Liver (tissue), 3 donors: Measurements from ENCODE around the gene WSCD2.

Experiments used
- CTCF ChIP-seq: fragments of 150-350 bp; IDR thresholded peaks from 2 replicates; pipeline ENCODE4 v1.5.1; 2017; ENCODE audit warnings: improper control_type of control experiment, low read depth, low read length; ENCODE audit not compliant: missing input control
- EGR1 ChIP-seq, 2 donors: IDR thresholded peaks; 2 replicates each; pipeline ENCODE4 v1.6.1; 2016 to 2018; ENCODE audit warnings: antibody characterized with exemption in 2 of 2, low read depth in 2 of 2
- FOXA1 ChIP-seq: IDR thresholded peaks from 2 replicates; pipeline ENCODE4 v1.6.1; 2016; ENCODE audit warnings: antibody characterized with exemption
- HNF4A ChIP-seq, 2 donors: conservative IDR thresholded peaks; 2 replicates each; pipeline ENCODE4 v1.6.1; 2016; ENCODE audit warnings: antibody characterized with exemption in 2 of 2, mild to moderate bottlenecking in 2 of 2
- JUND ChIP-seq, 2 donors: IDR thresholded peaks; 2 replicates each; pipeline ENCODE4 v1.6.1; 2016; ENCODE audit warnings: antibody characterized with exemption in 2 of 2
- MAX ChIP-seq: IDR thresholded peaks from 2 replicates; pipeline ENCODE4 v1.6.1; 2016; ENCODE audit warnings: antibody characterized with exemption
- RAD21 ChIP-seq, 2 donors: IDR thresholded peaks; 2 replicates each; pipeline ENCODE4 v1.6.1; 2016; ENCODE audit warnings: antibody characterized with exemption in 2 of 2, mild to moderate bottlenecking in 2 of 2
- REST ChIP-seq: IDR thresholded peaks from 2 replicates; pipeline ENCODE4 v1.6.1; 2016; ENCODE audit warnings: antibody characterized with exemption, mild to moderate bottlenecking
- SP1 ChIP-seq: IDR thresholded peaks from 2 replicates; pipeline ENCODE4 v1.6.1; 2018; ENCODE audit warnings: antibody characterized with exemption, mild to moderate bottlenecking
- TAF1 ChIP-seq: conservative IDR thresholded peaks from 2 replicates; pipeline ENCODE4 v1.6.1; 2016; ENCODE audit warnings: antibody characterized with exemption, mild to moderate bottlenecking
- YY1 ChIP-seq: IDR thresholded peaks from 2 replicates; pipeline ENCODE4 v1.6.1; 2016; ENCODE audit warnings: antibody characterized with exemption, mild to moderate bottlenecking
- ZBTB33 ChIP-seq: IDR thresholded peaks from 2 replicates; pipeline ENCODE4 v1.6.1; 2016; ENCODE audit warnings: antibody characterized with exemption
- donor health status: healthy.
- donor health status: healthy.

- TF ChIP-seq CTCF = peak; percentile 68
- no peak for TF ChIP-seq MAX
- no peak for TF ChIP-seq YY1
- TF ChIP-seq RAD21 (IDR thresholded peaks at IDR 0.05) = peak; percentile 79 to 83
- no peak for TF ChIP-seq SP1
- no peak for TF ChIP-seq REST
- no peak for TF ChIP-seq TAF1
- TF ChIP-seq JUND (IDR thresholded peaks at IDR 0.05) = no peak
- no peak for TF ChIP-seq HNF4A (conservative IDR thresholded peaks at IDR 0.05)
- TF ChIP-seq EGR1 (IDR thresholded peaks at IDR 0.05; ENCODE audit: low read depth in 2 of 2) = no peak
- no peak for TF ChIP-seq ZBTB33
- no peak for TF ChIP-seq FOXA1
Observed at GRCh38 chr12:108193917-108194316, 64.8 kb downstream of the WSCD2 start.
